H1 (cell line): ENCODE results near the gene CEP120.
"Not testable (repeated sequence)": the region's sequence is repeated elsewhere in the genome, so short reads cannot be mapped to it uniquely, and the experiment has no call there.

Experiments
- CTCF ChIP-seq, 3 experiments: IDR thresholded peaks; 1 replicate in 2 of 3; 2 replicates in 1 of 3; pipeline versions ENCODE4 v1.5.1 to v1.6.1; 2011; ENCODE audit warnings: low read length in 3 of 3, mild to moderate bottlenecking in 3 of 3, inconsistent platforms in 2 of 3, low read depth in 1 of 3, moderate library complexity in 1 of 3; ENCODE audit not compliant: insufficient read depth in 1 of 3; ENCODE audit errors: control extremely low read depth in 1 of 3
- EP300 ChIP-seq, 2 experiments: IDR thresholded peaks; 1 replicate in 1 of 2; 2 replicates in 1 of 2; pipeline ENCODE4 v1.6.1; 2011 to 2012; ENCODE audit warnings: low read depth in 2 of 2, low read length in 2 of 2, mild to moderate bottlenecking in 2 of 2, borderline replicate concordance in 1 of 2, inconsistent platforms in 1 of 2, moderate library complexity in 1 of 2
- PHF8 ChIP-seq: fragments of 200-600 bp; sonication (generic); conservative IDR thresholded peaks from 2 replicates; pipeline ENCODE4 v1.7.1; 2012; ENCODE audit warnings: low read depth, mild to moderate bottlenecking, inconsistent platforms, low read length, moderate library complexity
- POLR2AphosphoS5 ChIP-seq: IDR thresholded peaks from 2 replicates; pipeline ENCODE4 v1.6.1; 2011; ENCODE audit warnings: low read depth, low read length
- RXRA ChIP-seq: IDR thresholded peaks from 2 replicates; pipeline ENCODE4 v1.6.1; 2011; ENCODE audit warnings: low read depth, mild to moderate bottlenecking, low read length, moderate library complexity; ENCODE audit not compliant: insufficient read depth
- SP1 ChIP-seq: IDR thresholded peaks from 2 replicates; pipeline ENCODE4 v1.6.1; 2011; ENCODE audit warnings: low read depth, low read length
- SP2 ChIP-seq: IDR thresholded peaks from 2 replicates; pipeline ENCODE4 v1.6.1; 2012; ENCODE audit warnings: mild to moderate bottlenecking, low read length, inconsistent platforms
- YY1 ChIP-seq: IDR thresholded peaks from 2 replicates; pipeline ENCODE4 v1.6.1; 2011; ENCODE audit warnings: low read depth, mild to moderate bottlenecking, low read length

GRCh38 chr5:123401999-123402398 is 21.2 kb downstream of the CEP120 start:
- TF ChIP-seq CTCF (IDR thresholded peaks at IDR 0.05; ENCODE audit: control extremely low read depth in 1 of 3, insufficient read depth in 1 of 3, low read depth in 1 of 3, low read length in 3 of 3); SP1; RXRA; POLR2AphosphoS5; SP2; PHF8; YY1; EP300 (IDR thresholded peaks at IDR 0.05; ENCODE audit: borderline replicate concordance in 1 of 2, low read depth in 2 of 2, low read length in 2 of 2): not testable (repeated sequence)
